GM23248 (cell line): ENCODE data around the gene WDR45.

ENCODE experiments used
- EZH2 ChIP-seq: fragments of 200-600 bp; sonication (generic); IDR thresholded peaks from 2 replicates; pipeline ENCODE4 v1.6.1; 2018; ENCODE audit warnings: antibody characterized with exemption, mild to moderate bottlenecking; ENCODE audit not compliant: insufficient read depth, poor library complexity, severe bottlenecking
- EZH2phosphoT487 ChIP-seq: fragments of 200-600 bp; sonication (generic); IDR thresholded peaks from 2 replicates; pipeline ENCODE4 v1.6.1; 2018; ENCODE audit warnings: antibody characterized with exemption, moderate library complexity, mild to moderate bottlenecking, low read depth; ENCODE audit not compliant: insufficient read depth

GRCh38 chrX:49061916-49062315 lies 17.8 kb downstream of the WDR45 start:
- TF ChIP-seq EZH2phosphoT487 (no peak), EZH2 (no peak)
